SK-N-MC (cell line): Measurements from ENCODE around the gene SZT2.

Experiments
- EZH2 ChIP-seq: fragments of 200-600 bp; sonication (generic); IDR thresholded peaks from one replicate; pipeline ENCODE4 v1.6.1; 2017; ENCODE audit warnings: antibody characterized with exemption
- FOXP2 ChIP-seq: optimal IDR thresholded peaks from 2 replicates; pipeline ENCODE3; 2011; ENCODE audit warnings: mild to moderate bottlenecking, moderate library complexity; ENCODE audit not compliant: insufficient read depth; ENCODE audit errors: extremely low read length, control extremely low read depth
- POLR2AphosphoS5 ChIP-seq: IDR thresholded peaks from 2 replicates; pipeline ENCODE4 v1.6.1; 2012; ENCODE audit warnings: mild to moderate bottlenecking, low read depth, low read length, borderline replicate concordance

DNA sequence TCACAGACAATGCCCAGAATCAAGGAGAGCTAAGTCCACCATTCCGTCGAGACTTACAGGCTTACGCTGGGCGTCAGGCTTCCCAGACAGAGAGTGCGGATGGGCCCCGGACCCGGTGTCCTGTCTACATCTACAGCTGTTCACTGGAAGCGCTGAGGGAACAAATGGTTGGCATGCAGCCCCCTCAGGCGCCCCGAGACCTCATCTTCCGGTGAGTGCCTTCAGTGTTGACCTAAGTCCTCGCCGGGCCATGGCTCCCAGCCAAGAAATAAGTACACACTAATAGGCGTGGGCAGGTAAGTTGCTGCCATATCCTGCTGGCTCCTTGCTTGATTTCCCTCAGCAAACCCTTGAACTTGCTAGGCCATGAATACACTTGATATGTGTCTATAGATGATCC lies 37.8 kb downstream of the SZT2 start:
- TF ChIP-seq EZH2 (no peak), FOXP2 (no peak), POLR2AphosphoS5 (no peak)
